ENCODE results near the gene DUSP6. TPM values are rescaled to one million over a fixed set of nuclear protein-coding genes. Genes with fewer than 3 reads are reported as not detected.

The DUSP6 gene
- total RNA-seq, 1 donor from 2014 or later = 370 TPM

- Histone ChIP-seq H3K27me3 (no peaks in the 10 kb centered on the region), H3K27ac (no peak overlapping the region), H3K4me3 (no peak overlapping the region), H3K9me3 (no peaks in the 10 kb centered on the region), H3K4me1 (peaks cover 0 to 4% of the 10 kb centered on the region in 2 donors), H3K36me3 (peaks cover 0 to 8% of the 10 kb centered on the region in 2 donors)
- TF ChIP-seq CTCF (IDR thresholded peaks at IDR 0.05) = no peak
- intact Hi-C loops (cut with DNase I) = no loop called here
- DNase-seq (ENCODE audit: low spot score in 2 of 2) = no peak
Observed at GRCh38 chr12:89364631-89365030, 12.3 kb upstream of the DUSP6 start.

GRCh38 chr12:89364058-89364457 lies 11.8 kb upstream of the DUSP6 start:
- Histone ChIP-seq H3K36me3 (peaks cover 0 to 8% of the 10 kb centered on the region in 2 donors), H3K27me3 (no peaks in the 10 kb centered on the region), H3K27ac (no peak overlapping the region), H3K9me3 (no peaks in the 10 kb centered on the region), H3K4me3 (no peak overlapping the region), H3K4me1 (peaks cover 0 to 4% of the 10 kb centered on the region in 2 donors)
- no peak for TF ChIP-seq CTCF (IDR thresholded peaks at IDR 0.05)
- DNase-seq (ENCODE audit: low spot score in 2 of 2) = no peak
- intact Hi-C loops (cut with DNase I) = no loop called here

GRCh38 chr12:89363582-89363981 lies 11.3 kb upstream of the DUSP6 start:
- H3K4me1 ChIP-seq = peaks cover 0 to 4% of the 10 kb centered on the region in 2 donors
- no peaks in the 10 kb centered on the region for H3K27me3 ChIP-seq
- peaks cover 0 to 8% of the 10 kb centered on the region in 2 donors for H3K36me3 ChIP-seq
- intact Hi-C loops (cut with DNase I) = no loop called here
- H3K4me3 ChIP-seq = no peak overlapping the region
- no peak for TF ChIP-seq CTCF (IDR thresholded peaks at IDR 0.05)
- H3K27ac ChIP-seq = no peak overlapping the region
- DNase-seq (ENCODE audit: low spot score in 2 of 2) = no peak
- H3K9me3 ChIP-seq = no peaks in the 10 kb centered on the region

GRCh38 chr12:89363084-89363483 lies 10.8 kb upstream of the DUSP6 start:
- TF ChIP-seq CTCF (IDR thresholded peaks at IDR 0.05) = no peak
- Histone ChIP-seq H3K27me3 (no peaks in the 10 kb centered on the region), H3K36me3 (peaks cover 0 to 8% of the 10 kb centered on the region in 2 donors), H3K9me3 (no peaks in the 10 kb centered on the region), H3K4me3 (no peak overlapping the region), H3K27ac (no peak overlapping the region), H3K4me1 (peaks cover 0 to 4% of the 10 kb centered on the region in 2 donors)
- intact Hi-C loops (cut with DNase I) = no loop called here
- no peak for DNase-seq (ENCODE audit: low spot score in 2 of 2)

GRCh38 chr12:89359615-89360014 lies 7.3 kb upstream of the DUSP6 start:
- TF ChIP-seq CTCF (IDR thresholded peaks at IDR 0.05) = no peak
- H3K4me1 ChIP-seq = peaks cover 4 to 13% of the 10 kb centered on the region in 2 donors
- no peaks in the 10 kb centered on the region for H3K27me3 ChIP-seq
- no peak for DNase-seq (ENCODE audit: low spot score in 2 of 2)
- no peaks in the 10 kb centered on the region for H3K9me3 ChIP-seq
- H3K27ac ChIP-seq = no peak overlapping the region
- intact Hi-C loops (cut with DNase I) = loop anchor here (10.0 kb wide), 1 partner anchor 1215 kb away; the partner anchor contains the start of genes CEP290 and TMTC3
- peaks cover 0 to 8% of the 10 kb centered on the region in 2 donors for H3K36me3 ChIP-seq
- H3K4me3 ChIP-seq = no peak overlapping the region

GRCh38 chr12:89358805-89359204 lies 6.5 kb upstream of the DUSP6 start:
- H3K4me1 ChIP-seq = peaks cover 4 to 9% of the 10 kb centered on the region in 2 donors

More at GRCh38 chr12:89358805-89359204, 6.5 kb upstream of the DUSP6 start:
- intact Hi-C loops (cut with DNase I) = loop anchor here (10.0 kb wide), 1 partner anchor 1214 kb away; the partner anchor contains the start of genes CEP290 and TMTC3
- no peaks in the 10 kb centered on the region for H3K27me3 ChIP-seq
- H3K9me3 ChIP-seq = no peaks in the 10 kb centered on the region
- no peak overlapping the region for H3K4me3 ChIP-seq
- no peak for TF ChIP-seq CTCF (IDR thresholded peaks at IDR 0.05)
- no peak overlapping the region for H3K27ac ChIP-seq
- peaks cover 0 to 8% of the 10 kb centered on the region in 2 donors for H3K36me3 ChIP-seq
- no peak for DNase-seq (ENCODE audit: low spot score in 2 of 2)
